ENCODE results near the gene RAB8A.
A peak's percentile ranks its signal among the peaks of the same experiment; 100 is the strongest.

The RAB8A gene

DNA sequence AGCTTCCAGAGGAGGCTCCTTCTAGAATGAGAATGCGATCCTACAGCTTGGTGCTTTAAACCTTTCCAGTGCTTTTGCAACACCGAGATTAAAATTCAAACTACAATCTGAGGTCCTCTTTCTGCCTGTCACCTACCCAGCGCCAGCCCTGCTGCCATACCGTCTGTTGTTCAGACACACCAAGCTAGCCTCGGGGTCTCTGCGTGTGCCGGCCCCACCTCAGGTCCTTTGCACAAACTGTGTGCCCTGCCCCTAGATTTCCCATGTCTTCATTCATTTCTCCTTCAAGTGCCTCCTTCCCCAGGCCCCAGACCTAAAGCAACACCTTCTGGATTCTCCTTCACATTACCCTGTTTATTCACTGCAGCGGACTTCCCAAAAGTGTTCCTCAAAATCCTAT, 42.9 kb downstream of the RAB8A start:
- no peak for DNase-seq (ENCODE audit: low read depth)
- H3K4me3 ChIP-seq (replicated peaks; ENCODE audit: low read depth, low read length): no peak overlapping the region
- TF ChIP-seq, protein P1, sequence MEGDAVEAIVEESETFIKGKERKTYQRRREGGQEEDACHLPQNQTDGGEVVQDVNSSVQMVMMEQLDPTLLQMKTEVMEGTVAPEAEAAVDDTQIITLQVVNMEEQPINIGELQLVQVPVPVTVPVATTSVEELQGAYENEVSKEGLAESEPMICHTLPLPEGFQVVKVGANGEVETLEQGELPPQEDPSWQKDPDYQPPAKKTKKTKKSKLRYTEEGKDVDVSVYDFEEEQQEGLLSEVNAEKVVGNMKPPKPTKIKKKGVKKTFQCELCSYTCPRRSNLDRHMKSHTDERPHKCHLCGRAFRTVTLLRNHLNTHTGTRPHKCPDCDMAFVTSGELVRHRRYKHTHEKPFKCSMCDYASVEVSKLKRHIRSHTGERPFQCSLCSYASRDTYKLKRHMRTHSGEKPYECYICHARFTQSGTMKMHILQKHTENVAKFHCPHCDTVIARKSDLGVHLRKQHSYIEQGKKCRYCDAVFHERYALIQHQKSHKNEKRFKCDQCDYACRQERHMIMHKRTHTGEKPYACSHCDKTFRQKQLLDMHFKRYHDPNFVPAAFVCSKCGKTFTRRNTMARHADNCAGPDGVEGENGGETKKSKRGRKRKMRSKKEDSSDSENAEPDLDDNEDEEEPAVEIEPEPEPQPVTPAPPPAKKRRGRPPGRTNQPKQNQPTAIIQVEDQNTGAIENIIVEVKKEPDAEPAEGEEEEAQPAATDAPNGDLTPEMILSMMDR (IDR thresholded peaks at IDR 0.05; ENCODE audit: low read length, missing control alignments): no peak

DNA sequence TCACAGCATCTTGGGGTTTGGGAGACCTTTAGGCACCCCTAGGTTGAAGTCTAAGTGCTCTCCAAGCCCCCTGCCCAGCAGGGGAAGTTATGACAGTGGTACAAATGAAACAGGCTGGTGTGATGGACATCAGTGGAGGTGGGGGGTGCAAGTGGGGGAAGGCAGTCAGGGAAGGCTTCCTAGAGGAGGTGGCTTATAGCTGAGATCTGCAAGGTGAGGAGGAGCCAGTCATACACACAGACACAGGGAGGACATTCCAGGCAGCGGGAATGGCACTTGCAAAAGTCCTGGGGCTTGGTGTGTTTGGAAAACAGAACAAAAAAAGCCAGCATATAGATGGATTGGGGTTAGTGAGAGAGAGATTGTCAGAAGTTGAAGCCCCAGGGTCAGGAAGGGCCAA, 43.4 kb downstream of the RAB8A start:
- no peak for DNase-seq (ENCODE audit: low read depth)
- TF ChIP-seq, protein P1 (IDR thresholded peaks at IDR 0.05; ENCODE audit: low read length, missing control alignments): no peak
- no peak overlapping the region for H3K4me3 ChIP-seq (replicated peaks; ENCODE audit: low read depth, low read length)

DNA sequence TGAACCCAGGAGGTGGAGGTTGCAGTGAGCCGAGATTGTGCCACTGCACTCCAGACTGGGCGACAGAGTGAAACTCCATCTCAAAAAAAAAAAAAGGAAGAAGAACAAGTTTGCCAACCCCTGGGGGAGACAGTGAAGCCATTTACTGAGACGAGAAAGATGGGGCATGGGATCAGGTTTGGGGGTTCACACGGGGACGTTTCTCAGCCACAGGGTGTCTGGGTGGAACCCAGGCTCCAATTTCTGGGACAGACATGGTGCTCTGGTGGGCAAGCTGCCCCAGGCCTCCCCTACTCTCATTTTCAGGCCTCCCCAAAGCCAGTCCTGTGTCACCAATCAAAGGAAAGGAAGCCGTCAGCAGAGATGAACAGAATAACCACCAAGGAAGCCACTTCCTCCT, 45.2 kb downstream of the RAB8A start:
- no peak for DNase-seq (ENCODE audit: low read depth)
- TF ChIP-seq, protein P1 (IDR thresholded peaks at IDR 0.05; ENCODE audit: low read length, missing control alignments): no peak
- no peak overlapping the region for H3K4me3 ChIP-seq (replicated peaks; ENCODE audit: low read depth, low read length)

DNA sequence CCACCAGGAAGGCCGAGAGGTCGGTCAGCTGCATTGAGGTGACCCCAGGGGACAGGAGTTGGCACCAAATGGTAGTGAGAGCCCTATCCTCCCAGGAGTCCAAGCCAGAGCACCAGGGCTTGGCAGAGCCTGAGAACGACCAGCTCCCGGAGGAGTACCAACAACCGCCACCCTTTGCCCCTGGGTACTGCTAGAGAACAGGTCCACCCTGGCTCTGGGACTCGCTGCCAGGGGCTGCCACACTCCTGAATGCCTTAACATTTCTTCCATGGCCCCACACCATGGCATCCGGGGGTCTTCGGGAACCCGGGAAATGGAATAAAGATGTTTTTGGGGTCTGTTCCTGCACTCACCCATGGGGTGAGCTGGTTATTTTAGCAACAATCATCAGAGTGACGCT, 45.9 kb downstream of the RAB8A start:
- TF ChIP-seq, protein P1 (IDR thresholded peaks at IDR 0.05; ENCODE audit: low read length, missing control alignments): no peak
- no peak overlapping the region for H3K4me3 ChIP-seq (replicated peaks; ENCODE audit: low read depth, low read length)
- DNase-seq (ENCODE audit: low read depth): no peak

- no peak for DNase-seq (ENCODE audit: low read depth)
- no peak overlapping the region for H3K4me3 ChIP-seq (replicated peaks; ENCODE audit: low read depth, low read length)
- TF ChIP-seq, protein P1 (IDR thresholded peaks at IDR 0.05; ENCODE audit: low read length, missing control alignments): no peak
Observed at GRCh38 chr19:16159655-16160054, 48.0 kb downstream of the RAB8A start.

DNA sequence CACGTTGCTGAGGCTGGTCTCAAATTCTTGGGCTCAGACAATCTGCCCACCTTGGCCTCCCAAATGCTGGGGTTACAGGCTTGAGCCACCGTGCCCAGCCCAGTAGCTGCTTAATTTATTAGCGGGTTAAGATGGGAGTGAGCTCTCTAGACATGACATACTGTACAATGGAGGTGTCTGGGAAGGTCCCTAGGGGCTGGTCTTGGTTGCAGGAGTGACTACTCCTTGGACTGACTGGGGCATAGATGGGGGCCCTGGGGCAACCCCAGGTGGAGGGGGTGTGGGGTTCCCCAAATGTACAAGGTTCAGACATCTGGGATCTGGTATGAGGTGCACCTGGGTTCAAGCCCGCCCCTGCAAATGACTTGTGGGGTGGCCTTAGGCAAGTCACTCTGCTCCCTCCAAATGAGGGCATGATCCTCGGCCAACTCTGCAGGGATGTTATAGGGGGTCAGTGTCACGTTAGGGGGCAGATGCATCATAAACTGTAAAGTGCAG, 48.8 kb downstream of the RAB8A start:
- no peak for DNase-seq (ENCODE audit: low read depth)
- TF ChIP-seq, protein P1 (IDR thresholded peaks at IDR 0.05; ENCODE audit: low read length, missing control alignments): no peak
- no peak overlapping the region for H3K4me3 ChIP-seq (replicated peaks; ENCODE audit: low read depth, low read length)

- DNase-seq (ENCODE audit: low read depth): peak; percentile 40
- TF ChIP-seq, protein P1 (IDR thresholded peaks at IDR 0.05; ENCODE audit: low read length, missing control alignments): no peak
- H3K4me3 ChIP-seq (replicated peaks; ENCODE audit: low read depth, low read length): no peak overlapping the region
Observed at GRCh38 chr19:16160943-16161560, 49.4 kb downstream of the RAB8A start.

All from fibroblast of pulmonary artery (primary cell).